ENCODE measurements around the gene LIF. TPM values are rescaled to one million over a fixed set of nuclear protein-coding genes. Genes with fewer than 3 reads are reported as not detected.

LIF gene
- total and polyA plus RNA-seq, 2 experiments from 2014 or later: 1.4 to 1.9 TPM

- TF ChIP-seq EZH2 (IDR thresholded peaks at IDR 0.05; ENCODE audit: insufficient read depth, poor library complexity, severe bottlenecking) (no peak), EZH2phosphoT487 (IDR thresholded peaks at IDR 0.05; ENCODE audit: insufficient read depth, low read depth) (no peak)
- WGBS, 2 experiments (ENCODE audit: low coverage in 1 of 2, low lambda C conversion rate in 2 of 2, missing lambda C conversion rate in 2 of 2): 89 to 92% methylated on average over 26 to 27 of the region's 27 CpGs
- no peaks in the 10 kb centered on the region for H3K9me2 ChIP-seq (ENCODE audit: insufficient read depth)
- no peaks in the 10 kb centered on the region for H3K27me3 ChIP-seq (replicated peaks; ENCODE audit: insufficient read depth)
- no peak overlapping the region for H3K27ac ChIP-seq
- H3K36me3 ChIP-seq (ENCODE audit: low read depth): no peaks in the 10 kb centered on the region
- H2AFZ ChIP-seq: no peak overlapping the region
- no peak overlapping the region for H3K4me3 ChIP-seq
- no peaks in the 10 kb centered on the region for H3K79me2 ChIP-seq (ENCODE audit: insufficient read depth)
- peaks cover 15% of the 10 kb centered on the region for H3K4me1 ChIP-seq (ENCODE audit: insufficient read depth)
- no peak for DNase-seq
- no peaks in the 10 kb centered on the region for H4K20me1 ChIP-seq (ENCODE audit: insufficient read depth)
- no peak overlapping the region for H3K9ac ChIP-seq
- H3K4me2 ChIP-seq (ENCODE audit: unreplicated experiment): no peak overlapping the region
- H3K9me3 ChIP-seq (ENCODE audit: low read depth): no peaks in the 10 kb centered on the region
- H3F3A ChIP-seq (ENCODE audit: insufficient read depth): 0 out of 2 replicates have a peak, but pooled peaks cover under 1% of the 10 kb centered on the region
- in situ Hi-C loops (cut with MboI): loop anchor here (10.0 kb wide), 1 partner anchor 99 kb away; the partner anchor contains the start of gene RNF215
Measured at GRCh38 chr22:30285176-30285845, 38.8 kb upstream of the LIF start.

GRCh38 chr22:30284666-30285065 lies 38.1 kb upstream of the LIF start:
- no peak overlapping the region for H3K9ac ChIP-seq
- TF ChIP-seq EZH2phosphoT487 (IDR thresholded peaks at IDR 0.05; ENCODE audit: insufficient read depth, low read depth): no peak
- no peak for TF ChIP-seq EZH2 (IDR thresholded peaks at IDR 0.05; ENCODE audit: insufficient read depth, poor library complexity, severe bottlenecking)
- no peak overlapping the region for H3K4me2 ChIP-seq (ENCODE audit: unreplicated experiment)
- no peaks in the 10 kb centered on the region for H3K9me3 ChIP-seq (ENCODE audit: low read depth)
- no peak overlapping the region for H3K4me3 ChIP-seq
- peaks cover 17% of the 10 kb centered on the region for H3K4me1 ChIP-seq (ENCODE audit: insufficient read depth)
- no peaks in the 10 kb centered on the region for H3K27me3 ChIP-seq (replicated peaks; ENCODE audit: insufficient read depth)
- no peaks in the 10 kb centered on the region for H3K9me2 ChIP-seq (ENCODE audit: insufficient read depth)
- no peak overlapping the region for H2AFZ ChIP-seq
- no peaks in the 10 kb centered on the region for H4K20me1 ChIP-seq (ENCODE audit: insufficient read depth)
- 0 out of 2 replicates have a peak, but pooled peaks cover 5% of the 10 kb centered on the region for H3F3A ChIP-seq (ENCODE audit: insufficient read depth)
- H3K27ac ChIP-seq: no peak overlapping the region
- no peaks in the 10 kb centered on the region for H3K79me2 ChIP-seq (ENCODE audit: insufficient read depth)
- in situ Hi-C loops (cut with MboI): loop anchor here (10.0 kb wide), 1 partner anchor 100 kb away; the partner anchor contains the start of gene RNF215
- H3K36me3 ChIP-seq (ENCODE audit: low read depth): no peaks in the 10 kb centered on the region
- 95 to 99% methylated on average over 4 of the region's 4 CpGs for WGBS, 2 experiments (ENCODE audit: low coverage in 1 of 2, low lambda C conversion rate in 2 of 2, missing lambda C conversion rate in 2 of 2)
- DNase-seq: no peak

- Histone ChIP-seq H3K27ac (no peak overlapping the region), H3K9me3 (ENCODE audit: low read depth) (no peaks in the 10 kb centered on the region), H3K9ac (no peak overlapping the region), H3K4me1 (ENCODE audit: insufficient read depth) (peaks cover 20% of the 10 kb centered on the region), H3K79me2 (ENCODE audit: insufficient read depth) (no peaks in the 10 kb centered on the region), H3K9me2 (ENCODE audit: insufficient read depth) (no peaks in the 10 kb centered on the region), H4K20me1 (ENCODE audit: insufficient read depth) (no peaks in the 10 kb centered on the region), H3K4me3 (no peak overlapping the region), H2AFZ (no peak overlapping the region), H3K4me2 (ENCODE audit: unreplicated experiment) (no peak overlapping the region), H3K36me3 (ENCODE audit: low read depth) (no peaks in the 10 kb centered on the region), H3K27me3 (replicated peaks; ENCODE audit: insufficient read depth) (no peaks in the 10 kb centered on the region), H3F3A (ENCODE audit: insufficient read depth) (0 out of 2 replicates have a peak, but pooled peaks cover 7% of the 10 kb centered on the region)
- in situ Hi-C loops (cut with MboI): loop anchor here (10.0 kb wide), 1 partner anchor 101 kb away; the partner anchor contains the start of gene RNF215
- DNase-seq: no peak
- TF ChIP-seq EZH2phosphoT487 (IDR thresholded peaks at IDR 0.05; ENCODE audit: insufficient read depth, low read depth) (no peak), EZH2 (IDR thresholded peaks at IDR 0.05; ENCODE audit: insufficient read depth, poor library complexity, severe bottlenecking) (no peak)
- 85 to 89% methylated on average over 8 to 9 of the region's 9 CpGs for WGBS, 2 experiments (ENCODE audit: low coverage in 1 of 2, low lambda C conversion rate in 2 of 2, missing lambda C conversion rate in 2 of 2)
Measured at GRCh38 chr22:30284172-30284571, 37.6 kb upstream of the LIF start.

- Histone ChIP-seq H3K9me3 (ENCODE audit: low read depth) (no peaks in the 10 kb centered on the region), H3K4me3 (no peak overlapping the region), H3K79me2 (ENCODE audit: insufficient read depth) (no peaks in the 10 kb centered on the region), H3K4me2 (ENCODE audit: unreplicated experiment) (no peak overlapping the region), H2AFZ (no peak overlapping the region), H3K9me2 (ENCODE audit: insufficient read depth) (no peaks in the 10 kb centered on the region), H3K36me3 (ENCODE audit: low read depth) (no peaks in the 10 kb centered on the region), H3F3A (ENCODE audit: insufficient read depth) (peaks cover 15% of the 10 kb centered on the region), H3K9ac (no peak overlapping the region), H4K20me1 (ENCODE audit: insufficient read depth) (no peaks in the 10 kb centered on the region), H3K27me3 (replicated peaks; ENCODE audit: insufficient read depth) (no peaks in the 10 kb centered on the region), H3K27ac (no peak overlapping the region), H3K4me1 (ENCODE audit: insufficient read depth) (peaks cover 24% of the 10 kb centered on the region)
- DNase-seq: no peak
- 87 to 94% methylated on average over 4 of the region's 4 CpGs for WGBS, 2 experiments (ENCODE audit: low coverage in 1 of 2, low lambda C conversion rate in 2 of 2, missing lambda C conversion rate in 2 of 2)
- no peak for TF ChIP-seq EZH2 (IDR thresholded peaks at IDR 0.05; ENCODE audit: insufficient read depth, poor library complexity, severe bottlenecking)
- no peak for TF ChIP-seq EZH2phosphoT487 (IDR thresholded peaks at IDR 0.05; ENCODE audit: insufficient read depth, low read depth)
- in situ Hi-C loops (cut with MboI): loop anchor here (10.0 kb wide), 1 partner anchor 101 kb away; the partner anchor contains the start of gene RNF215
Measured at GRCh38 chr22:30283342-30283741, 36.8 kb upstream of the LIF start.

Data from GM23248 (cell line).